IPS-18c (cell line): Measurements from ENCODE around the gene PPIF.

Experiments used
- H3K4me3 ChIP-seq: 2 replicates; pipeline ENCODE4 v1.7.0; 2013; ENCODE audit warnings: low read depth, mild to moderate bottlenecking, low read length, moderate library complexity; ENCODE audit not compliant: insufficient read depth
- H3K9me3 ChIP-seq: one replicate; pipeline ENCODE4 v1.6.1; 2013; ENCODE audit warnings: mild to moderate bottlenecking, low read length, moderate library complexity; ENCODE audit not compliant: control insufficient read depth, insufficient read depth

Gene PPIF

GRCh38 chr10:79347226-79347893, at the start of gene PPIF:
Gene PPIF, plus strand, starts transcription at chr10:79347469. Its CDS starts 80 bp downstream, at chr10:79347549.
- peak within 1 kb of the TSS; percentile 84 for H3K4me3 ChIP-seq

DNA sequence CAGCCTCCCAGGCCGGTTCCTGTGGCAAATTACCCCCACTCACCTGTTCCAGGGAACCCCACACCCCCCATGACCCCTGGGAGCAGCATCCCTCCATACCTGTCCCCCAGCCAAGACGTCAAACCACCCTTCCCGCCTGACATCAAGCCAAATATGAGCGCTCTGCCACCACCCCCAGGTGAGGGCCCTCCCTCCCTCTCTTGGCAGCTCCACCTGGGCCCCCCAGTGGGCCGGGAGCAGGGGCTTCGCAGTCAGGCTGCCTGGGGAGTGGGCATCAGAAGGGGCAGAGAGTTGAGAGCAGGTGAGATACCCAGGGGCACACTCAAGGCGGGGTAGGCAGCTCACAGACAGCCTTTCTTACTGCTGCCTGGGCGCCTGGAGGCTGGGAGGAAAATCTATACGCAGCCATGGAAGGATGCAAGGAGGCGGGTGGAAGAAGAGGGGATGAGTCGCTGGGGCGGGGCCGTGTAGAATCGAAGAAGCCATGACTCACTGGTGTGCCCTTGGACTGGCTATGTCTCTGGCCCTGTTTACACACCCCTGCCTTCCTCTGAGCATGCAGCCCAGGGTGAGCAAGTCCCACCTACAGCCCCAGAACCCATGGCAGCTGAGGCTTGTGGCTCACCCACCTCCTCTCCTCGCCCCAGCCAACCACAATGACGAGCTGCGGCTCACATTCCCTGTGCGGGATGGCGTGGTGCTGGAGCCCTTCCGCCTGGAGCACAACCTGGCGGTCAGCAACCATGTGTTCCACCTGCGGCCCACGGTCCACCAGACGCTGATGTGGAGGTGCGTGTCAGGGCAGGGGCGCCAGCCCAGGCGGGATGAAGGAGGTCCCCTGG, 48.6 kb upstream of the PPIF start:
- H3K4me3 ChIP-seq, result no peak overlapping the region
- no peaks in the 10 kb centered on the region for H3K9me3 ChIP-seq

More at GRCh38 chr10:79347226-79347893, at the start of gene PPIF:
- no peaks in the 10 kb centered on the region for H3K9me3 ChIP-seq

- H3K4me3 ChIP-seq, result no peak overlapping the region
- no peaks in the 10 kb centered on the region for H3K9me3 ChIP-seq
Measured at GRCh38 chr10:79299397-79300241, 47.6 kb upstream of the PPIF start.

GRCh38 chr10:79300711-79301110, 46.6 kb upstream of the PPIF start:
- Histone ChIP-seq H3K9me3 (no peaks in the 10 kb centered on the region), H3K4me3 (no peak overlapping the region)

DNA sequence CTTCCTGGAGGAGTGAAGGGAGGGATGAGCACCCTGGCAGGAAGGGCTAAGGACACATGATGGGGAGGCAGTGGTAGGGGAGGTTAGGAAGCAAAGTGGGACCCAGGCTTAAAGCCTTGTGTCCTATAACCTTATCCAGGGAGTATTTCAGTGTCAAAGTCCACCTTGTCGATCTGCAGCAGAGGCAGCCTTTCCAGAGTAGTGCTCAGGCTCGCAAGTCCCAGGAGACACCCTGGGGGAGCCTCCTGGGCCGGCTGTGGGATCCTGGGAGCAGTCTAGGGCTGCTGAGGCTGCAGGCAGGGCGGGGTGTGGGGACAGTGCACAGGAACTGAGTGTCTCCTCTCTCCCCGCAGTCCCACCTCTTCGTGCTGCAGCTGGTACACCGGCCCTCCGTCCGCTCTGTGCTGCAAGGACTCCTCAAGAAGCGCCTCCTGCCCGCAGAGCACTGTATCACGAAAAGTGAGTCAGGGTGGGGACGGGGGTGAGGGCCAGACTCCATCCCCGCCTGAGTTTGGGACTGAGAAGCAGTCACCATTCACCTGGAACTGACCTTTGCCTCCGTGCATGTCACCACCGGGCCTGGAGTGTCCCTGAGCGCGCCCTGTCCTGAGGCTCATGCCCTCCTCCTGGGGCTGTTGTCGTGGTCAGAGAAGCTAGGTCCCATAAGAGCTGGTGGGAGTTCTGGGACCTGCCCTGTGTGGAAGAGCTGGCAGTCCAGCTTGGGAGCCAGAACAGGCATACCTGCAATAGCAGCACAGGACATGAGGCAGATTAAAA, 45.3 kb upstream of the PPIF start:
- H3K9me3 ChIP-seq, result no peaks in the 10 kb centered on the region
- no peak overlapping the region for H3K4me3 ChIP-seq

- Histone ChIP-seq H3K9me3 (no peaks in the 10 kb centered on the region), H3K4me3 (no peak overlapping the region)
Measured at GRCh38 chr10:79303631-79304478, 43.4 kb upstream of the PPIF start.

DNA sequence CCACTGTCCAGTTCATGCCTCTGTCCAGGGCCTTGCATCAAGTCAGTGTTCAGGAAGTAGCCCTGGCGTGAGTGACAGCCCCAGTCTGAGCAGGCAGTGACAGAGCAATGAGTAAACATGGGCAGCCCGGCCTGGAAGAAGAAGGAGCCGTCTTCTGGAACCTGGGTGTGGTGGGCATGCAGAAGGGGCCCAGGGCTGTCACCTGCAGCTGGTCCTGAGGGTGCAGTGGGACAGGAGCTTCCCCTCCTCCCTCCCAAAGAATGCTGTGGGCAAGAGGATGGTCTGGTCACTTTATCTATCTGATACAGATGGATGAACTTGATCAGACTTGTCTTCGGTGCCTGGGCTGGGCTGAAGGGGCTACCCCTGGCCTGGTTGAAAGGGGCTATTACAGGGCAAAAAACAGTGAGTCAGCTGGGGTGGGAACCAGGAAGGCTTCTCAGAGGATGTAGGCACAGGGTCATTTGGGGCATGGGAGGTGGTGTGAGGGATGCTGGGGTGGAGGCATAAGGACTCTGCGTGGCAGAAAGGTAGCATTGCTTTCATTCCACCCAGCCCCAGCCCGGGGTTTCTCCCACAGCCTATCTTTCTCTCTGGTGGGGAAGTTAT, 42.7 kb upstream of the PPIF start:
- Histone ChIP-seq H3K9me3 (no peaks in the 10 kb centered on the region), H3K4me3 (no peak overlapping the region)

GRCh38 chr10:79305515-79305914, 41.8 kb upstream of the PPIF start:
- H3K9me3 ChIP-seq, result no peaks in the 10 kb centered on the region
- no peak overlapping the region for H3K4me3 ChIP-seq

- H3K9me3 ChIP-seq, result no peaks in the 10 kb centered on the region
Measured at GRCh38 chr10:79305988-79306387, 41.3 kb upstream of the PPIF start.

GRCh38 chr10:79306644-79307220, 40.5 kb upstream of the PPIF start:
- no peak overlapping the region for H3K4me3 ChIP-seq
- no peaks in the 10 kb centered on the region for H3K9me3 ChIP-seq

More at GRCh38 chr10:79305988-79306387, 41.3 kb upstream of the PPIF start:
- no peak overlapping the region for H3K4me3 ChIP-seq

DNA sequence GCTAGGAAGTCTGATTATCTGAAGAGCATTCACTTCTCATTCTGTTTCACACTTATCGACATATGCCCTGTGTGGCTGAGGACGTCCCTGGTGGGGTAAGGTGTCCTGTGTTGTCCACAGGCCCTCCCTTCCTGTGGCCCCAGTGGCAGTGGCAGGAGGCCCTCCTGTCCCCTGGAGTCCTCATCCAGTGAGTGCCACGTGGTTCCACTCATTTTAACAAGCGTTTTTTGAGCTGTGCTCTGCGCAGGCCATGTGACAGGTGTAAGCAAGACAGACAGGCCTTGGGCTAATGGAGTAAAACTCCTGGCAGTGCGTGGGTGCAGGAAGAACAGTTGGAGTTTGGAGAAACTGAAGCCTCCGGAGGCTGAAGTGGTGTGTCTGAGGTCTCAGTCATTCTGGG, 39.3 kb upstream of the PPIF start:
- Histone ChIP-seq H3K9me3 (no peaks in the 10 kb centered on the region), H3K4me3 (no peak overlapping the region)

- Histone ChIP-seq H3K9me3 (no peaks in the 10 kb centered on the region), H3K4me3 (no peak overlapping the region)
Measured at GRCh38 chr10:79308969-79309665, 38.2 kb upstream of the PPIF start.

DNA sequence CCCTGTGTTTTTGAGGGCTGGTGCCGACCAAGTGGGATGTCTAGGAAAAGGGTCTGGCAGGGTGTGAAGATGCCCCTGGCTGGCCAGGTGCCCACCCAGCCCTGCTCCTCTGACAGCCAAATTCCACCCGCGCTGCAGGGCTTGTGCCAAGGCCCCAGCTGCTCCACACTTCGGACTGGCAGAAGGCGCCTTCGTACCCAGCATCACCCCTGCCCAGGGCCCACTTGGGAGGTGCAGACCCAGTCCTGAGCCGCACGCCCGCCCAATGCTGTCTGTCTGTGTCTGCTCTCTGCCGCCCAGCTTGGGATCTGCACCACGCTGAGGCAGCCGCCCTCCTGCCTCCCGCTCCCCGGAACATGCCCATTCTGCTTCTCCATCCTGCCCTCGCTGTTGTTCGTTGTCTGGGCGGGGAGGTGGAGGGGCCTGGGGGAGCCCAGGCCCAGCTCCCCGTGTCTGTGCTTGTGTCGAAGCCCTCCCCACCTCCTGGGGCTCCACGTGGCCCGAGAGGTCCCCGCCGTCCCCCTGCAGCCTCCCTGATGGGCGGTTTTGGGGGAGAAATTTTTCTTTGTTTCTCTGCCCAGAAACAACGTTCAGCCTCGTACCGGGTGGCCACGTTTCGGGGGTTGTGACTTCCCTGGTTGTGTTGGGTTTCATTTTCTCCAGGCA, 36.9 kb upstream of the PPIF start:
- no peak overlapping the region for H3K4me3 ChIP-seq
- no peaks in the 10 kb centered on the region for H3K9me3 ChIP-seq

DNA sequence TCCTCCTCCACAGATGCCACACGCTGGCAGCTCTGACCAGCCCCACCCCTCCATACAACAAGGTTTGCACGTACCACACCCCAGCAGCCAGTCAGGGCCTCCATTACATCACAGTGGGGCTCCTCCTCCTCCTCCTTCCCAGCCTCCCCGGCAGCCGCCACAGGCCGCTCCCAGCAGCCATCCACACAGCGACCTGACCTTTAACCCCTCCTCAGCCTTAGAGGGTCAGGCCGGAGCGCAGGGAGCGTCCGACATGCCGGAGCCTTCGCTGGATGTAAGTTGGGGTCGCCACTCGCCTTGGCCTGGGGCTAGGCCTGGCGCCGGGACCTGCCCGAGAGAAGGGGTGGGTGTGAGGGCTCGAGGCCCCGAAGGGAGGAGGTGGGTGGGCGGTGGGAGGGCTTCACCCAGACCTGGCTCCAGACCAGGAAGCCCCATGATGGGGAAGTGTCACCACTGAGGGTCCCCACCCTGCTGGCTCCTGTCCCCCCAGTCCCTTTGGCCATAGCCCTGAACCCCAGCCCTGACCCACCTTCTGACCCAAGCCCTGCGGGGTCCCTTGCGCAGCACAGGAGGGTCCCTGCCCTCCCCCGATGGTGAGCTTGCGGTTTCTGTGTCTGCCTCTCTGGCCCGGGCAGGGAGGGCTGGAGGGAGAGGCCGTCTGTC, 36.2 kb upstream of the PPIF start:
- Histone ChIP-seq H3K9me3 (no peaks in the 10 kb centered on the region), H3K4me3 (no peak overlapping the region)
